Endothelial cell of umbilical vein (primary cell): Measurements from ENCODE around the gene JARID2. TPM values are rescaled to one million over a fixed set of nuclear protein-coding genes. Genes with fewer than 3 reads are reported as not detected.

ENCODE experiments used
- BruUV-seq: library from RNA; stranded (reverse); fragments of 400-500 nt; replicated peaks from 2 replicates; lab custom pipeline; 2021; lab: Mats Ljungman, UMichigan
- CTCF ChIA-PET: fragments of 300-600, 350-600 bp; sonication (Branson Sonifier 250); formaldehyde crosslinking; loops from one replicate; lab custom pipeline; 2021; ENCODE audit warnings: antibody characterized with exemption, inconsistent platforms; lab: Charles Lee
- POLR2A ChIA-PET: fragments of 300-600, 350-600 bp; sonication (Branson Sonifier 250); formaldehyde crosslinking; loops from one replicate; lab custom pipeline; 2021; ENCODE audit warnings: antibody characterized with exemption, inconsistent platforms; lab: Charles Lee
- DNase-seq: peaks from one replicate; pipeline ENCODE4 v3.0.0-alpha.2; 2011; ENCODE audit warnings: low read depth, low spot score
- FAIRE-seq: peaks from 2 replicates; lab custom pipeline; 2011; peaks lifted over from hg19 to GRCh38; lab: Jason Lieb, UNC
- H2AFZ ChIP-seq: 2 replicates; pipeline ENCODE4 v1.6.0; 2012; ENCODE audit warnings: low read depth, low read length, control low read depth, inconsistent platforms
- H3K27ac ChIP-seq: 2 replicates; pipeline ENCODE4 v1.5.1; 2011; ENCODE audit warnings: low read depth, mild to moderate bottlenecking, control low read depth, low read length, moderate library complexity; ENCODE audit not compliant: insufficient read depth
- H3K27me3 ChIP-seq, 2 experiments: 2 replicates each; pipeline versions ENCODE4 v1.6.0 to v1.6.1; 2011; ENCODE audit warnings: low read length in 2 of 2, mixed read lengths in 1 of 2; ENCODE audit not compliant: control insufficient read depth in 2 of 2, insufficient read depth in 2 of 2
- H3K36me3 ChIP-seq, 2 experiments: 2 replicates in 1 of 2; 3 replicates in 1 of 2; pipeline ENCODE4 v1.5.1; 2011; ENCODE audit warnings: low read length in 2 of 2, mild to moderate bottlenecking in 1 of 2, moderate library complexity in 1 of 2; ENCODE audit not compliant: control insufficient read depth in 2 of 2, insufficient read depth in 2 of 2; ENCODE audit errors: extremely low read depth in 1 of 2
- H3K4me1 ChIP-seq: 3 replicates; pipeline ENCODE4 v1.5.1; 2011; ENCODE audit warnings: mild to moderate bottlenecking, low read length; ENCODE audit not compliant: control insufficient read depth, insufficient read depth; ENCODE audit errors: extremely low read depth
- H3K4me2 ChIP-seq: 2 replicates; pipeline ENCODE4 v1.6.1; 2011; ENCODE audit warnings: low read length, control low read depth, mixed read lengths; ENCODE audit not compliant: insufficient read depth
- H3K4me3 ChIP-seq, 3 experiments: fragments of 200-600 bp in 1 of 3; sonication (generic), shearing (Covaris generic) in 1 of 3; replicated peaks in 1 of 3; 2 replicates each; pipeline ENCODE4 v1.5.1; 2011 to 2016; ENCODE audit warnings: control low read depth in 3 of 3, low read length in 3 of 3, mild to moderate bottlenecking in 2 of 3, inconsistent platforms in 1 of 3, low read depth in 1 of 3, moderate library complexity in 1 of 3; ENCODE audit not compliant: insufficient read depth in 1 of 3
- H3K79me2 ChIP-seq: 2 replicates; pipeline ENCODE4 v1.6.0; 2012; ENCODE audit warnings: low read length, inconsistent platforms; ENCODE audit not compliant: control insufficient read depth, insufficient read depth
- H3K9ac ChIP-seq: replicated peaks from 2 replicates; pipeline ENCODE3; 2011; ENCODE audit warnings: low read length, control low read depth; ENCODE audit not compliant: insufficient read depth; ENCODE audit errors: extremely low read depth
- H3K9me1 ChIP-seq: replicated peaks from 3 replicates; pipeline ENCODE4 v1.6.0; 2011; ENCODE audit warnings: mild to moderate bottlenecking, low read length; ENCODE audit not compliant: control insufficient read depth, insufficient read depth; ENCODE audit errors: extremely low read depth
- H3K9me3 ChIP-seq: replicated peaks from 2 replicates; pipeline ENCODE4 v1.5.1; 2012; ENCODE audit warnings: low read length, inconsistent platforms; ENCODE audit not compliant: control insufficient read depth, insufficient read depth
- H4K20me1 ChIP-seq: replicated peaks from 2 replicates; pipeline ENCODE3; 2011; ENCODE audit warnings: mild to moderate bottlenecking, low read length; ENCODE audit not compliant: control insufficient read depth, insufficient read depth; ENCODE audit errors: extremely low read depth
- CTCF ChIP-seq, 2 donors: IDR thresholded peaks; 1 replicate in 1 of 2; 2 replicates in 1 of 2; pipeline ENCODE4 v1.5.1; 2011; ENCODE audit warnings: low read length in 2 of 2, mild to moderate bottlenecking in 2 of 2, moderate library complexity in 2 of 2, control low read depth in 1 of 2, inconsistent platforms in 1 of 2, low read depth in 1 of 2; ENCODE audit not compliant: insufficient read depth in 1 of 2; ENCODE audit errors: extremely low read depth in 1 of 2
- EZH2 ChIP-seq: IDR thresholded peaks from 2 replicates; pipeline ENCODE4 v1.6.1; 2012; ENCODE audit warnings: borderline replicate concordance, low read depth, mild to moderate bottlenecking, moderate library complexity, low read length, inconsistent platforms; ENCODE audit not compliant: severe bottlenecking
- FOS ChIP-seq: IDR thresholded peaks from 2 replicates; pipeline ENCODE4 v1.6.1; 2011; ENCODE audit warnings: mild to moderate bottlenecking, low read length, moderate library complexity, borderline replicate concordance; ENCODE audit not compliant: insufficient read depth
- GATA2 ChIP-seq: IDR thresholded peaks from 2 replicates; pipeline ENCODE4 v1.7.0; 2011; ENCODE audit warnings: low read depth, mild to moderate bottlenecking, moderate library complexity, mixed read lengths, low read length; ENCODE audit not compliant: insufficient read length, insufficient read depth
- JUN ChIP-seq: IDR thresholded peaks from 2 replicates; pipeline ENCODE4 v1.6.1; 2011; ENCODE audit warnings: borderline replicate concordance, low read depth; ENCODE audit not compliant: insufficient read length, insufficient read depth
- MYC ChIP-seq: IDR thresholded peaks from one replicate; pipeline ENCODE4 v1.6.1; 2011; ENCODE audit warnings: mild to moderate bottlenecking, low read depth, low read length
- POLR2A ChIP-seq: IDR thresholded peaks from 2 replicates; pipeline ENCODE4 v1.6.1; 2012; ENCODE audit warnings: low read depth, mild to moderate bottlenecking, control low read depth, low read length
- POLR2AphosphoS5 ChIP-seq: IDR thresholded peaks from 2 replicates; pipeline ENCODE4 v1.6.1; 2012; ENCODE audit warnings: low read depth, mild to moderate bottlenecking, control low read depth, low read length, moderate library complexity; ENCODE audit not compliant: insufficient read depth
- dilution Hi-C: fragments of 300-500 bp; cut with MboI; formaldehyde crosslinking; loops from one replicate; pipeline ENCODE4 v1.15.0; 2019; ENCODE audit warnings: low sequenced_read_pairs; ENCODE audit not compliant: extremely low pct_ligation_motif_present
- intact Hi-C: fragments of 100-400 bp; cut with micrococcal nuclease; formaldehyde crosslinking; loops from one replicate; pipeline ENCODE4 v1.10.0; 2022
- polyA plus RNA-seq, 4 experiments: library from polyadenylated mRNA; depleted of rRNA in 3 of 4; stranded (reverse) in 3 of 4; unstranded in 1 of 4; fragments of >200 nt; gene quantifications; 2 replicates each; pipeline versions ENCODE4 v1.2.1 to v1.2.3, GENCODE V29; 2011 to 2012; ENCODE audit warnings: missing spikeins in 1 of 4
- total RNA-seq: library from RNA; stranded (reverse); gene quantifications from 2 replicates; pipeline ENCODE4 v1.2.3, GENCODE V29; 2021
- TF ChIP-seq, protein P1 (sequence below): IDR thresholded peaks from 2 replicates; pipeline ENCODE4 v1.6.1; 2011; ENCODE audit not compliant: insufficient read depth, insufficient read length

JARID2 gene
- total and polyA plus RNA-seq, 2 donors (not counting 3 experiments of a cell fraction or from before 2014, with no cell fraction given), result 2.9 to 10.6 TPM

DNA sequence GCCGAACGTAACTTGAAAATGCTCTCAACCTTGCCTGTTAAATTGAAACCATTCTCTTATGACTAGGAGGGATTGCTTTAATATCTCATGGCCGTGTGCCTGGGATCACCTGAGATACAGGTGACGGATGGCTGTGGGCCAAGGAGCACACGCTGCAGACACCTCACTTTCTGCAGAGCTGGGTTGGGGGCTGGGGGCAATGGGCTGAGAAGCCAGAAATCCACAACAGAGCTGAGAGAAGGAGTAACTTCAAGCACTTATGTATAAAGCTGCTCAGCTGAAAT is 246.1 kb downstream of the JARID2 start:
- dilution Hi-C loops, result no loop called here
- ChIA-PET CTCF (interaction anchor here (1.0 kb wide), 1 partner anchor 129 kb away, joined by 3 read pairs; no protein-coding TSS in a partner anchor), POLR2A (no interaction called here)
- Histone ChIP-seq H3K36me3 (peaks cover 0 to 2% of the 10 kb centered on the region in 2 experiments), H3K4me3 (no peak overlapping the region), H2AFZ (no peak overlapping the region), H3K9me3 (no peaks in the 10 kb centered on the region), H3K4me1 (no peaks in the 10 kb centered on the region), H3K4me2 (no peak overlapping the region), H4K20me1 (no peaks in the 10 kb centered on the region), H3K9ac (no peak overlapping the region), H3K27me3 (no peaks in the 10 kb centered on the region), H3K27ac (no peak overlapping the region), H3K9me1 (no peaks in the 10 kb centered on the region), H3K79me2 (no peaks in the 10 kb centered on the region)
- no peak for DNase-seq
- FAIRE-seq, result no peak
- no peak for TF ChIP-seq FOS
- no peak for TF ChIP-seq GATA2
- TF ChIP-seq POLR2A, result no peak
- no peak for TF ChIP-seq JUN
- no peak for TF ChIP-seq CTCF (IDR thresholded peaks at IDR 0.05; ENCODE audit: extremely low read depth in 1 of 2, insufficient read depth in 1 of 2, low read depth in 1 of 2, low read length in 2 of 2)
- TF ChIP-seq POLR2AphosphoS5, result no peak
- no peak for TF ChIP-seq EZH2
- TF ChIP-seq, protein P1, sequence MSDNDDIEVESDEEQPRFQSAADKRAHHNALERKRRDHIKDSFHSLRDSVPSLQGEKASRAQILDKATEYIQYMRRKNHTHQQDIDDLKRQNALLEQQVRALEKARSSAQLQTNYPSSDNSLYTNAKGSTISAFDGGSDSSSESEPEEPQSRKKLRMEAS, result no peak
- no peak for TF ChIP-seq MYC
- BruUV-seq, result no TSS peak
- intact Hi-C loops, result loop anchor here (1.0 kb wide), 3 partner anchors 131 to 1281 kb away; no protein-coding TSS in a partner anchor
